IPS DF 6.9 (cell line): ENCODE results near the gene COPB1.

Source experiments
- DNase-seq: peaks from one replicate; pipeline ENCODE4 v3.0.0-alpha.2; 2013; ENCODE audit warnings: low read depth, low spot score
- H3K27ac ChIP-seq: one replicate; pipeline ENCODE4 v1.5.1; 2013; ENCODE audit warnings: low read length, control low read depth
- H3K27me3 ChIP-seq: 2 replicates; pipeline ENCODE4 v1.6.1; 2013; ENCODE audit warnings: mild to moderate bottlenecking, low read length; ENCODE audit not compliant: control insufficient read depth, insufficient read depth
- H3K36me3 ChIP-seq: 2 replicates; pipeline ENCODE4 v1.6.1; 2013; ENCODE audit warnings: low read length; ENCODE audit not compliant: control insufficient read depth, insufficient read depth
- H3K4me1 ChIP-seq: 2 replicates; pipeline ENCODE4 v1.6.1; 2013; ENCODE audit warnings: low read length; ENCODE audit not compliant: control insufficient read depth, insufficient read depth
- H3K4me3 ChIP-seq: 2 replicates; pipeline ENCODE4 v1.5.1; 2013; ENCODE audit warnings: mild to moderate bottlenecking, low read length
- H3K9me3 ChIP-seq: 2 replicates; pipeline ENCODE4 v1.6.1; 2013; ENCODE audit warnings: low read length, inconsistent platforms; ENCODE audit not compliant: control insufficient read depth, insufficient read depth
- WGBS: extraction: QIAGEN DNeasy Blood & Tissue Kit; methylation state at CpG from one replicate; pipeline ENCODE4 v1.1.7; 2013; ENCODE audit warnings: mixed read lengths, missing lambda C conversion rate; ENCODE audit not compliant: insufficient read length, insufficient coverage; 5-methylcytosine and 5-hydroxymethylcytosine counted together

The COPB1 gene

DNA sequence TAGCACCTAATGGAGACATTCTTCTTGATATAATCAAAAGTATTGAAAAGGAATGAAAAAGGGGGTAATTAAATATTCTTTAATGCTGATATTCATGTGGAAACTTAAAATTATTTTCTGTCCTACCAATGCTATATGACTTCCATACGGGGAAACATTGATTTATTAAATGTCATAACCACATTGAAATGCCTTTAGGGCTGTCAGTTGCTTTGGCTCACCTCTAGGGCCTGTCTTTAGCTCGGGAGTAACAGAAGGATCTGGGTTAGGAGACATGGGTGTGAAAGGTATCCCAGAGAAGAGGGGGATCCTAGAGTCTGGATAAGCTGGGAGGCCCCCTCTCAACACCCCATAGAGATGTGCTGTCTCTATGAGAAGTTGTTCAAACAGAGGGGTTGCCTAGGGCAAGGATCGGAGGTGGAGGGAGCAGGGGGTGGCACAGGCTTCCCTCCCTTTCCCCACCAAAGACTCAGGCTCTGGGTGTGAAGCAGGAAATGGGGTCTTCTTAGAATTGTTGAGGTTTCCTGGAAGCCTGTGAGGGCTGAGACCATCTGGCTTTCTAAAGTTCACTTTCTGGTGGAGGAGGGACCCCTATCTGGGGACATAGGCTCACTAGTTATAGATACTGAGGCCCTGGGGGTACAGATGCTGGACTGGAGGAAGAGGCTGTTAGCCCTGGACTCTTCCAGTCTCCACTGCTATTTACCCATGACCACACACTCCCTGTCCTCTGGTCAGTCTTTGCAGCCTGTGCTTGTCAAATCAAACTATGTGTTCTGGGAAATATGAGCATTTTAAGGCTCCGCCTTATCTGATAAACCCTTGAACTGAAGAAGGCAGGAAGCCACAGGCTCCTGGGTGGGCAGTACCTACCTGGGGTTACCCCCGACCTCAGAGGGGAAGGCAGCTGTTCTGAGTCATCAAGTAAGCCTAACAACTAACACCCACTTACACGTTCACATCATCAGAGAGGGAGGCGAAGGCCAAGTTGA, 84.8 kb downstream of the COPB1 start:
- peaks cover 4% of the 10 kb centered on the region; the same call in 1 of the 2 replicates for H3K4me1 ChIP-seq
- no peaks in the 10 kb centered on the region for H3K9me3 ChIP-seq
- no peaks in the 10 kb centered on the region for H3K36me3 ChIP-seq
- no peak overlapping the region for H3K4me3 ChIP-seq
- no peak overlapping the region for H3K27ac ChIP-seq
- DNase-seq = no peak
- no peaks in the 10 kb centered on the region for H3K27me3 ChIP-seq
- WGBS = no CpG with 5 or more reads among the region's 7 CpGs

DNA sequence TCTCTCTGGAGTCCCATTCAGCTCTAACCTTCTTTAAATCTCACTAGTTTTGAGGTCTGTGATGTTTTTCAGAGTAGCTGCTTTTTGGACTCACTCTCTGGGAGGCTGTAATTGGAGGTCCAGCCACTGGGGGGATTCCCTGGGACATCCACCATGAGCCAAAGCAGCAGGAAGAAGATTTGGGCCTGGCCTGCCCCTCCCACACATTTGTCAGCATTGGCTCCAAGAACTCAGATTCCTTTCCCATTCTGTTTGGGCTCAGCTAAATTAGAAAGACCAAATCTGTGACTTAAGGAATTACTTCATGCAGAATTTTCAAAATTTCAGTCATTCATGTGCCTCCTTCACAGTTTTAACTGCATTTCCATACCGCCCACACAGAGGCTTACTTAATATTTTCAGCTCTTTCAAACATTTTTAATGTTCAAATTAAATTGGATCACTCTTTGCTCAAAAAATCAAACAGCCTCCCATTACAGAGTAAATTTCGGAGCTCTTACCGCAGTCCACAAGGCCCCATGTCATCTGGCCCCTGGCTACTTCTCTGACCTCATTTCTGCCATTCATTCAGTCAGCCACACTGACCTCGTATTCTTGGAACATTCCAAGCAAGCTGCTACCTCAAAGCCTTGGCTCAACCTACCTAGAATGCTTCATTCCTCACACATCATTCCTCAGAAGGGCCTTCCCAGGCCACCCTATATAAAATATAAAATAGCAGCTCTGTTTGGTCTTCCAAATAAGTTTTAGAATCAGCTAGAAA, 86.1 kb downstream of the COPB1 start:
- Histone ChIP-seq H3K27me3 (no peaks in the 10 kb centered on the region), H3K4me3 (no peak overlapping the region), H3K9me3 (no peaks in the 10 kb centered on the region), H3K4me1 (peaks cover 4% of the 10 kb centered on the region; the same call in 1 of the 2 replicates), H3K36me3 (no peaks in the 10 kb centered on the region), H3K27ac (no peak overlapping the region)
- DNase-seq = peak; percentile 48
- no CpG with 5 or more reads among the region's 4 CpGs for WGBS

DNA sequence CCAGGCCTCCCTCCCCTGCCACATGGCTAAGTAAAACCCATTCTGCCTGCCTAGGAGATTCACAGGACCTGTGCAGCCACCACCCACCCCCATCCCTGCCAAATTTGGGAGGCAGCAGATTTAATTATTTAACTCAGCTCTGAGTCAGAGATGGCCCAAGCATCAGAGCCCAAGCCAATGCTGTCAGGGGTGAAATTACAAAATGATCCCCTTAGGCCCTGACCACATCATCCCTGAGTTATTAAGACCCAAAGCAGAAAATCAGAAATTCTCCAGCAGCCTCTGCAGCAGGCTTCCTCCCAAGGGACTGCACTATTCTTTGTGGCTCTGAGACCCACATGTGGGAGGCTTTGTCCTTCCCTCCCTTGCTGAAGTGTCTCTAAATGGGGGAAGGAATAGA, 87.8 kb downstream of the COPB1 start:
- Histone ChIP-seq H3K27ac (no peak overlapping the region), H3K36me3 (no peaks in the 10 kb centered on the region), H3K4me3 (no peak overlapping the region), H3K4me1 (peaks cover 2% of the 10 kb centered on the region; the same call in 1 of the 2 replicates), H3K27me3 (no peaks in the 10 kb centered on the region), H3K9me3 (no peaks in the 10 kb centered on the region)
- no peak for DNase-seq

- Histone ChIP-seq H3K4me1 (peaks cover 2% of the 10 kb centered on the region; the same call in 1 of the 2 replicates), H3K4me3 (no peak overlapping the region), H3K9me3 (no peaks in the 10 kb centered on the region), H3K27me3 (no peaks in the 10 kb centered on the region), H3K27ac (no peak overlapping the region), H3K36me3 (no peaks in the 10 kb centered on the region)
- DNase-seq = no peak
- no CpG with 5 or more reads among the region's 3 CpGs for WGBS
These were observed 89.7 kb downstream of the COPB1 start for GRCh38 chr11:14409891-14410290.

GRCh38 chr11:14408612-14409011, 91.0 kb downstream of the COPB1 start:
- Histone ChIP-seq H3K36me3 (no peaks in the 10 kb centered on the region), H3K4me3 (no peak overlapping the region), H3K27ac (no peak overlapping the region), H3K27me3 (no peaks in the 10 kb centered on the region), H3K9me3 (no peaks in the 10 kb centered on the region), H3K4me1 (peaks cover 2% of the 10 kb centered on the region; the same call in 1 of the 2 replicates)
- WGBS = no CpG with 5 or more reads among the region's 2 CpGs
- no peak for DNase-seq
